HG03108 (cell line): Measurements from ENCODE around the gene MARCHF3.
"Not testable (repeated sequence)": the region's sequence is repeated elsewhere in the genome, so short reads cannot be mapped to it uniquely, and the experiment has no call there.

Experiments used
- ATAC-seq: cut with Tn5 transposase; IDR thresholded peaks from one replicate; pipeline ENCODE4 v1.9.1; 2021; ENCODE audit warnings: moderate library complexity; ENCODE audit not compliant: unreplicated experiment

Gene MARCHF3

GRCh38 chr5:126881821-126882600 is 148.3 kb downstream of the MARCHF3 start:
- ATAC-seq: no peak

- ATAC-seq: no peak
Observed at GRCh38 chr5:126878634-126879033, 151.7 kb downstream of the MARCHF3 start.

- ATAC-seq: no peak
Observed at GRCh38 chr5:126878085-126878484, 152.3 kb downstream of the MARCHF3 start.

- ATAC-seq: no peak
Observed at GRCh38 chr5:126877602-126878001, 152.8 kb downstream of the MARCHF3 start.

GRCh38 chr5:126875303-126875785 is 155.0 kb downstream of the MARCHF3 start:
- no peak for ATAC-seq

- no peak for ATAC-seq
Observed at GRCh38 chr5:126872561-126873354, 157.6 kb downstream of the MARCHF3 start.

- no peak for ATAC-seq
Observed at GRCh38 chr5:126871441-126871840, 158.9 kb downstream of the MARCHF3 start.

- peak; percentile 59 for ATAC-seq
Observed at GRCh38 chr5:126869005-126869451, 161.3 kb downstream of the MARCHF3 start.

GRCh38 chr5:126868338-126869004 is 161.9 kb downstream of the MARCHF3 start:
- ATAC-seq: no peak

- ATAC-seq: no peak
Observed at GRCh38 chr5:126866851-126867636, 163.3 kb downstream of the MARCHF3 start.

- no peak for ATAC-seq
Observed at GRCh38 chr5:126865299-126865698, 165.1 kb downstream of the MARCHF3 start.

- no peak for ATAC-seq
Observed at GRCh38 chr5:126864042-126864688, 166.2 kb downstream of the MARCHF3 start.

GRCh38 chr5:126863402-126863801 is 167.0 kb downstream of the MARCHF3 start:
- no peak for ATAC-seq

GRCh38 chr5:126858441-126858840 is 171.9 kb downstream of the MARCHF3 start:
- ATAC-seq: no peak

GRCh38 chr5:126857472-126858410 is 172.6 kb downstream of the MARCHF3 start:
- no peak for ATAC-seq

GRCh38 chr5:126855266-126855665 is 175.1 kb downstream of the MARCHF3 start:
- no peak for ATAC-seq

GRCh38 chr5:126854526-126855110 is 175.7 kb downstream of the MARCHF3 start:
- ATAC-seq: no peak

GRCh38 chr5:126853541-126854307 is 176.6 kb downstream of the MARCHF3 start:
- ATAC-seq: not testable (repeated sequence)
